ENCODE data around the gene TMED1. TPM values are rescaled to one million over a fixed set of nuclear protein-coding genes. Genes with fewer than 3 reads are reported as not detected.

Gene TMED1
- total RNA-seq, 1 donor from 2014 or later = 57.3 TPM

- TF ChIP-seq CTCF (conservative IDR thresholded peaks at IDR 0.05; ENCODE audit: low read depth, low read length) = no peak
- DNase-seq (ENCODE audit: low read depth) = no peak
- no peak overlapping the region for H3K4me3 ChIP-seq (ENCODE audit: low read depth, low read length)
Observed at GRCh38 chr19:10868872-10869547, 33.0 kb upstream of the TMED1 start.

GRCh38 chr19:10866495-10866894, 30.5 kb upstream of the TMED1 start:
- no peak for DNase-seq (ENCODE audit: low read depth)
- no peak overlapping the region for H3K4me3 ChIP-seq (ENCODE audit: low read depth, low read length)
- TF ChIP-seq CTCF (conservative IDR thresholded peaks at IDR 0.05; ENCODE audit: low read depth, low read length) = no peak

GRCh38 chr19:10864538-10864899, 28.5 kb upstream of the TMED1 start:
- TF ChIP-seq CTCF (conservative IDR thresholded peaks at IDR 0.05; ENCODE audit: low read depth, low read length) = peak; percentile 97
- no peak overlapping the region for H3K4me3 ChIP-seq (ENCODE audit: low read depth, low read length)
- no peak for DNase-seq (ENCODE audit: low read depth)

GRCh38 chr19:10863107-10863717, 27.2 kb upstream of the TMED1 start:
- H3K4me3 ChIP-seq (ENCODE audit: low read depth, low read length) = no peak overlapping the region
- TF ChIP-seq CTCF (conservative IDR thresholded peaks at IDR 0.05; ENCODE audit: low read depth, low read length) = no peak
- DNase-seq (ENCODE audit: low read depth) = peak; percentile 23

- H3K4me3 ChIP-seq (ENCODE audit: low read depth, low read length) = no peak overlapping the region
- DNase-seq (ENCODE audit: low read depth) = no peak
- TF ChIP-seq CTCF (conservative IDR thresholded peaks at IDR 0.05; ENCODE audit: low read depth, low read length) = no peak
Observed at GRCh38 chr19:10862561-10863106, 26.6 kb upstream of the TMED1 start.

GRCh38 chr19:10861103-10861651, 25.2 kb upstream of the TMED1 start:
- H3K4me3 ChIP-seq (ENCODE audit: low read depth, low read length) = no peak overlapping the region
- no peak for DNase-seq (ENCODE audit: low read depth)
- peak; percentile 52 for TF ChIP-seq CTCF (conservative IDR thresholded peaks at IDR 0.05; ENCODE audit: low read depth, low read length)

All from epithelial cell of proximal tubule (primary cell).